22Rv1 (cell line): ENCODE measurements around the gene EFNA4.

Experiments
- ZFX ChIP-seq: fragments of 450-650 bp; IDR thresholded peaks from 2 replicates; pipeline ENCODE4 v1.6.1; 2017; ENCODE audit warnings: antibody characterized with exemption, borderline replicate concordance
- TF ChIP-seq, protein P1 (sequence below): fragments of 450-650 bp; IDR thresholded peaks from 2 replicates; pipeline ENCODE4 v1.5.1; 2017; ENCODE audit warnings: mild to moderate bottlenecking

DNA sequence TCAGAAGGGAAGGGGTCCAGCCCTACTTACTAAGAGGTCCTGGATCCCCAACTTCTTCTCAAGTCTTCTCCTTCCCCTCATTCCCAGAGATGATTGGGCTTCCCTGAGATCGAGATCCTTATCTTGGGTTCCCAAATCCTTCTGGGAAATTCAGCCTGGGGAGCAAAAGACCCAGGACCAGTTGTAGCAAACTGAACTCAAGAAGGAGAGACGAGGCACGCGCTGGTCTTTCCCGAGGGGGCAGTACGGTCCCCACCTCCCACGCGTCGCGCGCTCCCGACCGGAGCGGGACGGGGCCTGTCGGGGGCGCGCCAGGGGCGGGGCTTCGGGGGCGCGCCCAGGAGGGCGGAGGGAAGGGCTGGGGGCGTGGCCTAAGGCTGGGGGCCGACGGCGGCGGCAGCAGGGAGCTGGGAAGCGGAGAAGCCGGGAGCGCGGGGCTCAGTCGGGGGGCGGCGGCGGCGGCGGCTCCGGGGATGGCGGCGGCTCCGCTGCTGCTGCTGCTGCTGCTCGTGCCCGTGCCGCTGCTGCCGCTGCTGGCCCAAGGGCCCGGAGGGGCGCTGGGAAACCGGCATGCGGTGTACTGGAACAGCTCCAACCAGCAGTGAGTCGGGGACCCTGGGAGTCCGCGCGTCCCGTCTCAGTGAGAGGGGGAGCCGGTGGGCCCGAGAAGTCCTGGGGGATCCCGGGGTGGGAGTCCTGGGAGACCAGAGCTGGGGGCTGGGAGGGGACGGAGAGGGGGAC is 15.1 kb downstream of the EFNA4 start, which contains the start of gene EFNA3:
- TF ChIP-seq, protein P1, sequence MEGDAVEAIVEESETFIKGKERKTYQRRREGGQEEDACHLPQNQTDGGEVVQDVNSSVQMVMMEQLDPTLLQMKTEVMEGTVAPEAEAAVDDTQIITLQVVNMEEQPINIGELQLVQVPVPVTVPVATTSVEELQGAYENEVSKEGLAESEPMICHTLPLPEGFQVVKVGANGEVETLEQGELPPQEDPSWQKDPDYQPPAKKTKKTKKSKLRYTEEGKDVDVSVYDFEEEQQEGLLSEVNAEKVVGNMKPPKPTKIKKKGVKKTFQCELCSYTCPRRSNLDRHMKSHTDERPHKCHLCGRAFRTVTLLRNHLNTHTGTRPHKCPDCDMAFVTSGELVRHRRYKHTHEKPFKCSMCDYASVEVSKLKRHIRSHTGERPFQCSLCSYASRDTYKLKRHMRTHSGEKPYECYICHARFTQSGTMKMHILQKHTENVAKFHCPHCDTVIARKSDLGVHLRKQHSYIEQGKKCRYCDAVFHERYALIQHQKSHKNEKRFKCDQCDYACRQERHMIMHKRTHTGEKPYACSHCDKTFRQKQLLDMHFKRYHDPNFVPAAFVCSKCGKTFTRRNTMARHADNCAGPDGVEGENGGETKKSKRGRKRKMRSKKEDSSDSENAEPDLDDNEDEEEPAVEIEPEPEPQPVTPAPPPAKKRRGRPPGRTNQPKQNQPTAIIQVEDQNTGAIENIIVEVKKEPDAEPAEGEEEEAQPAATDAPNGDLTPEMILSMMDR = no peak
- no peak for TF ChIP-seq ZFX
